ENCODE data around the gene ZNF511.

- no peak for TF ChIP-seq POLR2A (IDR thresholded peaks at IDR 0.05; ENCODE audit: extremely low read depth, insufficient read length)
- no peak for TF ChIP-seq MYC (IDR thresholded peaks at IDR 0.05; ENCODE audit: low read depth, low read length)
- TF ChIP-seq CTCF (IDR thresholded peaks at IDR 0.05; ENCODE audit: low read depth, low read length) = no peak
These were observed 28.6 kb downstream of the ZNF511 start for GRCh38 chr10:133337370-133337725.

All from NB4 (cell line).